Dedifferentiated amniotic fluid mesenchymal stem cell (primary cell): ENCODE measurements around the gene TERT.

Source experiments
- DNase-seq: peaks from one replicate; pipeline ENCODE4 v3.0.0-alpha.2; 2016; ENCODE audit errors: extremely low spot score

TERT gene

DNA sequence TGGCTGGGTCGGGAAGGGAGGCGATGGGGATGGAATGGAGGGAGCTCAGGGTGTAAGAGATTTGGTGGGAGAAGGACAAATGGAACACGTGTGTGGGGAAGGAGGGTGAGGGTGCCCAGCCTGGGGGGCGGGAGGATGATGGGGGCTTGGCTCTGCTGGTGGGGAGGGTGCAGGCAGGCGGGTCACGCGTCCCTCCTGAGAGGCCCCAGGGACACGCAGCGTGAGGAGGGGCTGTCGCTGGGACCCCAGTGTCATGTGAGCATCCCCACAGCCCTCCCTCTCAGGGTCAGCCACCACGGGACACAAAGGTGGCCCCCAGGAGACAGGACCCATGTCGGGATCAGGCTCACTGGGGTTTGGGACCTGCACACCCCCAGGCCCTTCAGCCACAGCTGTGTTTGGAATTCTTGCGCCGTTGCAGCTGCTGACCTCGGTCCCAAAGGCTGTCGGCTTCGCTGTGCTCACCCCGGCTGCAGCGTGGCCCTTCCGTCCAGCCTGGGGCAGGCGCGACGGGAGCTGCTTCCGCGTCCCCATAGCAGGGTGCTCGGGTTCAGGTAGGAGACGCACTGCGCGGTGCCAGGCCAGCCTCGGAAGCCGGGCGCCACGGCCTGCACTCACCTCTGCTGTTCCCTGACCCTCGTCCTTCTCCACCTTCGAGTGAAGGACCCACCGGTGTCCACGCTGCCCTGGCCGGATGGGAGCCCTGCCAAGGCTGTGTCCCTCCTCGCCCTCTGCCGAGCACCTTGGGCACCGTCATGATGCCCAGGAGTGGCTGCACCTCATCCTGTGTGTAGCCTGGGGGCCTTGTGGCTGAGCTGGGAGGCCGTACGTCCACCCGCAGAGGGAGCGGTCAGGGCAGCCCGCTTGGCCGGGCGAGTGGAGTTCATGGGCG is 88.1 kb downstream of the TERT start:
- DNase-seq = no peak

DNA sequence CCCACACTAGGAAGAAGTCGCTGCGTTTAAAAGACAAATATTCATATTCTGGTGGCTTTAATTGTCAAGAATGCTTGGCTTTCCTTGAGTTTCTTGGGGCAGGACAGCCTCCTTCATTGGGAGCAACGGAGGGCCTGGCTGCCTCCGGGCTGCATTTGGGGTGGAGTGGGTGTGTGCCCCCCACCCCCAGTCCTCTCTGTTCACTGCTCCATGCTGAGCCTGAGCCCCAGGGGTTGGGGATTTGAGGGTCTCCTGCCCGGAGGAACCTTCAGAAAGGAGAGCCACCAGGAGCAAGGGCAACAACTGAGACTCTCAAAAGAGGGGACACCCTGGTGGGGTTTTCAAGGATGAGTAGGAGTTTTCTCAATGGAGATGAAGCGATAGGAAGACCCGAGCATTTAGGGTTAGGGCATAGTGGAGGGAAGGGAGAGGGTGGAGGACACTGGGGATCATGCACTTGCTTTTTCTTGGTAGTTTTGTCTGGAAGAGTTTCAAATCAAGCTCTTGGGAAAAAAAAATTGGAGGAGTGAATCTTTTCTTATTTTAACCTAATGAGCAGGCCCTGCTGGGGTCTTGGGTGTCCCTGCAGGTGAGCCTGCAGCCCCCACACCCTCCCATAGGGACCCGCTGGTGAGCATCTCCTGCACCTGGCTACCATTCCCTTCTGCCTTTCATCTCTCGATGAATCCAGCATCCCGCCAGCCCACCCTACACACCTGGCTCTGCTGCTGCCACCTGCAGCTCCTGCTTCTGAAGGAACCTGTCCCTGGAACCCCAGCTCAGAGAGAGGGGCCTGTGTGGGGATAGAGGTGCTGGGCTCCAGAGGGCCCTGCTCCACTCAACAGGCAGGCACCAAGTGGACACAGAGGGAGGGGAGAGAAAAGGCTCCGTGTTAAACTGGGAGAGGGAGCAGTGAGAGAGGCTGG is 89.3 kb downstream of the TERT start:
- no peak for DNase-seq

DNA sequence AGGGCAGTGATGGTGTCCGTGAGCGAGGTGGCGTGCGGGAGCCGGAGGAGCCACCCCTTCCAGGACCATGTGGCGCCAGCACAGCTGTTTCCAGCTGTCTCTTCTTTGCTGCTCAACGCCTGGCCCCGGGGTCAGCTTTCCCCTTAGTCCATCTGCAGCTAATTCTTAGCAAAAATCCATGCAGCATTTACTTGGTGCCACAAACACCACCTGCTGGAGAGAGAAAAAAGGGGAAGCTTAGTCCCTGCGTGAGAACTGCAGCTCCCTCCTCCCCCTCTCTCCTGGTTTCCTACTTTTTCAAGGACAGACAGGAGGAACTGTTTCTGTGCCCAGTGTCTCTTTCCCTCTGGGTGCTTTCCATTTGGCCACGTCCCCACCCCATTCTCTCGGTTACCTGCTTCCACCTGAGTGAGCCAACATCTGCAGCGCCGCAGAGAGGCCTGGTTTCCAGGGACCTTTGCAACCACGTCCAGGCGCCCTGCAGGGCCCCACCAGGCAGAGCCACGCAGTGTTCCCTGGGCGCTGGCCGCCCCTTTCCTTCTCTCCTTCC is 90.1 kb downstream of the TERT start:
- no peak for DNase-seq

GRCh38 chr5:1203968-1204692 is 90.7 kb downstream of the TERT start:
- DNase-seq = no peak

- DNase-seq = no peak
Measured at GRCh38 chr5:1203311-1203967, 91.4 kb downstream of the TERT start.
